ENCODE measurements around the gene KIF16B.

GRCh38 chr20:16505894-16506293, 67.4 kb downstream of the KIF16B start:
- no peak for TF ChIP-seq CTCF (IDR thresholded peaks at IDR 0.05)
- TF ChIP-seq POLR2A (IDR thresholded peaks at IDR 0.05), result no peak
